Breast epithelium (tissue), 4 donors: ENCODE data around the gene NCBP2L. TPM values are rescaled to one million over a fixed set of nuclear protein-coding genes. Genes with fewer than 3 reads are reported as not detected.

Experiments used
- DNase-seq, 2 donors: peaks; one replicate each; pipeline ENCODE4 v3.0.0-alpha.2; 2019; ENCODE audit warnings: low spot score in 2 of 2
- H3K27ac ChIP-seq, 2 donors: fragments of 200-600 bp; sonication (generic) in 1 of 2; one replicate each; pipeline ENCODE4 v1.5.1; 2016 to 2019; ENCODE audit warnings: mild to moderate bottlenecking in 1 of 2
- H3K27me3 ChIP-seq, 2 donors: fragments of 200-600 bp; sonication (generic) in 1 of 2; one replicate each; pipeline versions ENCODE4 v1.5.1 to v1.6.0; 2017 to 2019; ENCODE audit warnings: control low read depth in 1 of 2, mild to moderate bottlenecking in 1 of 2
- H3K36me3 ChIP-seq: fragments of 200-600 bp; one replicate; pipeline ENCODE4 v1.5.1; 2019
- H3K4me1 ChIP-seq, 2 donors: fragments of 200-600 bp; sonication (generic); one replicate each; pipeline ENCODE4 v1.5.1; 2016 to 2019; ENCODE audit warnings: control low read depth in 1 of 2
- H3K4me3 ChIP-seq, 3 donors: fragments of 200-600 bp; sonication (generic); 1 replicate in 2 of 3; 2 replicates in 1 of 3; pipeline ENCODE4 v1.5.1; 2016 to 2019; ENCODE audit warnings: mild to moderate bottlenecking in 3 of 3, moderate library complexity in 2 of 3
- H3K9me3 ChIP-seq, 2 donors: fragments of 200-600 bp; sonication (generic) in 1 of 2; one replicate each; pipeline ENCODE4 v1.5.1; 2016 to 2019; ENCODE audit warnings: control low read depth in 1 of 2
- POLR2A ChIP-seq: fragments of 450-650 bp; IDR thresholded peaks from one replicate; pipeline ENCODE4 v1.6.1; 2016; ENCODE audit warnings: antibody characterized with exemption, mild to moderate bottlenecking, moderate library complexity
- POLR2AphosphoS5 ChIP-seq, 3 donors: sonication (generic); formaldehyde crosslinking; IDR thresholded peaks; one replicate each; pipeline ENCODE4 v1.6.1; 2017; ENCODE audit warnings: antibody characterized with exemption in 3 of 3
- intact Hi-C: fragments of 100-400 bp; cut with DNase I; formaldehyde crosslinking; loops from one replicate; pipeline ENCODE4 v1.15.1; 2023; ENCODE audit warnings: low total_unique reads
- total RNA-seq, 3 donors: library from RNA; depleted of rRNA; stranded (reverse); fragments of >200 nt; gene quantifications; one replicate each; pipeline ENCODE4 v1.1.0, GENCODE V29; 2016
- TF ChIP-seq, protein P1 (sequence below), 3 donors: fragments of 450-650 bp; IDR thresholded peaks; one replicate each; pipeline ENCODE4 v1.5.1; 2016 to 2017; ENCODE audit warnings: antibody characterized with exemption in 3 of 3, mild to moderate bottlenecking in 3 of 3, moderate library complexity in 3 of 3

NCBP2L gene
- total RNA-seq: not detected

DNA sequence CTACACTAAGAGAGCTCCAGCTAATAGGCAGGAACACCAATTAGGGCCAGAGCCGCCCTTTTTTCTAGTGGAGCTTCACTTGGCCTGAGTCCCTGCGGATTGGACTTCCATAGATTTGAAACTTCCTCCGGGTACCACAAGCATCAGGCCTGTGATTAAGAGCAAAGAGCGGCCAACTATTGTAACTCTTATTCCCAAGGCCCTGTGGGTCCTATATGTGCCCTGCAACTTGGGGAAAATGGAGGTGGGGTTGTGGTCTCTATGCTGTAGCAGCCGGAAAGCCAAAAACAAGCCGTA is at the start of gene NCBP2L:
TSS of gene NCBP2L (plus strand) at position 198 of the 297 bp plus-strand sequence. CDS start 16,488 bp downstream, outside the sequence.
- H3K27ac ChIP-seq: peak within 1 kb of the TSS; percentile 34 to 76
- H3K9me3 ChIP-seq: no peaks in the 10 kb centered on the region
- no peak for DNase-seq
- intact Hi-C loops: no loop called here
- H3K4me3 ChIP-seq: peak within 1 kb of the TSS; percentile 55 to 72 (median 59)
- no peak for TF ChIP-seq POLR2AphosphoS5 (IDR thresholded peaks at IDR 0.05)
- TF ChIP-seq, protein P1, sequence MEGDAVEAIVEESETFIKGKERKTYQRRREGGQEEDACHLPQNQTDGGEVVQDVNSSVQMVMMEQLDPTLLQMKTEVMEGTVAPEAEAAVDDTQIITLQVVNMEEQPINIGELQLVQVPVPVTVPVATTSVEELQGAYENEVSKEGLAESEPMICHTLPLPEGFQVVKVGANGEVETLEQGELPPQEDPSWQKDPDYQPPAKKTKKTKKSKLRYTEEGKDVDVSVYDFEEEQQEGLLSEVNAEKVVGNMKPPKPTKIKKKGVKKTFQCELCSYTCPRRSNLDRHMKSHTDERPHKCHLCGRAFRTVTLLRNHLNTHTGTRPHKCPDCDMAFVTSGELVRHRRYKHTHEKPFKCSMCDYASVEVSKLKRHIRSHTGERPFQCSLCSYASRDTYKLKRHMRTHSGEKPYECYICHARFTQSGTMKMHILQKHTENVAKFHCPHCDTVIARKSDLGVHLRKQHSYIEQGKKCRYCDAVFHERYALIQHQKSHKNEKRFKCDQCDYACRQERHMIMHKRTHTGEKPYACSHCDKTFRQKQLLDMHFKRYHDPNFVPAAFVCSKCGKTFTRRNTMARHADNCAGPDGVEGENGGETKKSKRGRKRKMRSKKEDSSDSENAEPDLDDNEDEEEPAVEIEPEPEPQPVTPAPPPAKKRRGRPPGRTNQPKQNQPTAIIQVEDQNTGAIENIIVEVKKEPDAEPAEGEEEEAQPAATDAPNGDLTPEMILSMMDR (IDR thresholded peaks at IDR 0.05): peak in 1 of 3 donors; percentile 2
- no peak for TF ChIP-seq POLR2A
- H3K27me3 ChIP-seq: peaks cover 3 to 41% of the 10 kb centered on the region in 2 donors
- no peaks in the 10 kb centered on the region for H3K4me1 ChIP-seq
- H3K36me3 ChIP-seq: no peaks in the 10 kb centered on the region

DNA sequence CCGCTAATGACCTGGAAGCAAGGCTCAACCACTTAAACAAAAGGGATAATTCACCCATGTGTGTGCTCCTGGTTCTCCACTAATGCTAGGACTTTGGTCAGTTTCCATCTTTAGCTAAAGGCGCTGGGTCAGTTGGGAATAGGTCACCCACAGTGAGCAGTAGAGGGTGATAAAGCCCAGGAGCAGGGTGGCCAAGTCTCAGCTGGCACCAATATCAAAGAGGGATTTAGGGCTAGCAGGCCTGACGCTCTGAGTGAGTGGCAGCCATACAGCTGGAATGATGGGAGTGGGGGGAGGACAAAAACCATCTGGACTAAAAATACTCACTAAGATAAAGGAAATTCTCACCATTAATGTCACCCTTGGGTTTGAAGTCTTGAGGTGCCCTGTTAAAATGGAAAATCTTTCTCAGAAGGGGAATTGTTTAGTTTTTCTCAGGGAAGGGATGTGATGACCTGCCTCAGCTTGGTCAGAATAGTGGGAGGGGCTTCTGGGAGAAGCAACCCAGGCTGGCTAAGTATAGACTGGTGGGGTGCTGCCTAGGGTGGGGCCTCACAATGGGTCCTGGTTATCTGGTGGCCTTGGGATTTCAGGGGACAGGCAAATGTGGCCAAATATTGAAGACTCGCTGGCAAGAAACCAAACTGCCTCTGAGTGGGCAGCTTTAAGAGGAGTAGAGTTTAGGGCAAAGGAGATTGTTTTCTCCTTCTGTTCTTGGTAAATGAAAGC is 49.0 kb upstream of the NCBP2L start:
- intact Hi-C loops: no loop called here
- TF ChIP-seq POLR2A (no peak), POLR2AphosphoS5 (IDR thresholded peaks at IDR 0.05) (no peak)
- TF ChIP-seq, protein P1 (IDR thresholded peaks at IDR 0.05): no peak
- Histone ChIP-seq H3K36me3 (no peaks in the 10 kb centered on the region), H3K9me3 (no peaks in the 10 kb centered on the region), H3K4me1 (peaks cover 0 to 4% of the 10 kb centered on the region in 2 donors), H3K27ac (peak overlapping the region; percentile 50 to 65), H3K4me3 (no peak overlapping the region), H3K27me3 (peaks cover 0 to 26% of the 10 kb centered on the region in 2 donors)
- DNase-seq: no peak

DNA sequence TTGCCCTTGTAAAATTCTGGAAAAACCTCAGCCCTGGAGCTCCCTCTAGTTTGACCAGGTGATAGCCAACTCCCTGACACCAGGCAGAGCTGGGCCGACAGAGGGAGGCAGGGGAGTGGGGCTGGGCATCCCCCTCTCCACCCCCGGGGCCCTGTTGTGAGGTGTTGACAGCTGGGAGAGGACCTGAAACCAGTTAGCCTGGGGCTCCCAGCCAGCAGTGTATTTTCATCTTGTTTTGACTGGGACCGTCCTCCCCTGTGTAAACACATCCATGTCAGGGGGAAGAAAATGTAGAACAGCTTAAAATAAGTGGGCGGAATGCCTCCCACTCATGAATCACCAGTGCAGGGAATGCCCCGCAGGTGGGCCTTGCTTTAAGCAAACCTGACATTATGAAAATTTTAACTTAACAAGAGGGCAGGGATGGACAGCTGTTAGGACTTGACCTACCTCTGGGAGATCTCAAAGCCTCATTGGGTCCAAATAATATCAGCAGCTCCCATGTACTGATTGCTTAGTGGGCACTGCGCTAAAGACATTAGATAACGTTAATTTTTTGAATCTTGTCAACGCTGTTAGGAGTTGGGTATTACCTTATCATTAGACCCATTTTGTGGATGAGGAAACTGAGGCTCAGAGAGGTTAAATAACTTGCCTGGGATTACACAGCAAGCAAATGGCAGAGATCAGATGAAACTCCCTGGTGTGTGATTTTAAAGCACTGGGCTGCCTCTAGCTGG is 47.8 kb upstream of the NCBP2L start:
- Histone ChIP-seq H3K36me3 (no peaks in the 10 kb centered on the region), H3K27me3 (peaks cover 0 to 14% of the 10 kb centered on the region in 2 donors), H3K9me3 (no peaks in the 10 kb centered on the region), H3K27ac (peak overlapping the region; percentile 55 to 65), H3K4me3 (no peak overlapping the region), H3K4me1 (peaks cover 0 to 4% of the 10 kb centered on the region in 2 donors)
- TF ChIP-seq POLR2AphosphoS5 (IDR thresholded peaks at IDR 0.05) (no peak), POLR2A (no peak)
- TF ChIP-seq, protein P1 (IDR thresholded peaks at IDR 0.05): no peak
- no peak for DNase-seq
- intact Hi-C loops: no loop called here

DNA sequence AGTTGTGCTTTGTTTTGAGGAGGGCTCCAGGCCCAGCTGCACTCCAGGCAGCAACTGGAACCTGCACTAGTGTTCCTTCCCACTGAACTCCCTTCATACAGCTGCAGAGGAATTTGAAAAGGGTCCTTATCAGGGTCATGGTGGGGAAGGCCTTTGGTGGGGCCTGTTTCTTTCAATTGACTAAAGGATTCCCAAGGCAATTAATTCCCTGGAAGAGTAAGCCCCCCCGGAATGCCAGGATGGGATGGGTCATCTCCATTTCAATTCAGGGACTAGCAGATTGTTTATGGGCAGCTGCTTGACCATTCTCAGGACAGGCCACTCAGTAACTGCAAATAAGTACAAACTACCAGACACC is 47.3 kb upstream of the NCBP2L start:
- Histone ChIP-seq H3K27ac (peak overlapping the region; percentile 55 to 65), H3K4me1 (peaks cover 0 to 4% of the 10 kb centered on the region in 2 donors), H3K27me3 (peaks cover 0 to 12% of the 10 kb centered on the region in 2 donors), H3K4me3 (no peak overlapping the region), H3K9me3 (no peaks in the 10 kb centered on the region), H3K36me3 (no peaks in the 10 kb centered on the region)
- DNase-seq: no peak
- intact Hi-C loops: no loop called here
- TF ChIP-seq POLR2A: no peak
- TF ChIP-seq, protein P1 (IDR thresholded peaks at IDR 0.05): no peak
- TF ChIP-seq POLR2AphosphoS5 (IDR thresholded peaks at IDR 0.05): no peak
